ELR (cell line): ENCODE measurements around the gene NXPE2.

Source experiments
- DNase-seq: peaks from one replicate; pipeline ENCODE4 v3.0.0-alpha.2; 2015; ENCODE audit warnings: low read depth

Gene NXPE2

DNA sequence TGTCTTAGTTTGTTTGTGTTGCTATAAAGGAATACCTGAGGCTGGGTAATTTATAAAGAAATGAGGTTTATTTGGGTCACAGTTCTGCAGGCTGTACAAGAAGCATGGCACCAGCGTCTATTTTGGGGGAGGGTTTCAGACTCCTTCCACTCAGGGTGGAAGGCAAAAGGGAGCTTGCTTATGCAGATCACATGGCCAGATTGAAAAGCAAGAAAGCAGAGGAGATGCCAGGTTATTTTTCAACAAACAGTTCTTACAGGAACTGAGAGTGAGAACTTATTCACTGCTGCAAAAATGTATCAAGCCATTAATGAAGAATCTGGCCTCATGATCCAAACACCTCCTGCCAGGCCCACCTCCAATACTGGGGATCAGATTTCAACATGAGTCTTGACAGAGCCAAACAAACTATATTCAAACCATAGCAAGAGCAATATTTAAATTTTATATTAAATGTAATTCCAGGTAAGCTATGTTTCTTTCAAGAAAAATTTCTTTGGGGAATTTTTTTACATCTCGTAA lies 66.9 kb downstream of the NXPE2 start:
- DNase-seq = no peak

- no peak for DNase-seq
Measured at GRCh38 chr11:114746013-114746412, 67.7 kb downstream of the NXPE2 start.
